Stimulated activated CD8-positive, alpha-beta memory T cell treated with anti-CD3 and anti-CD28 coated beads, Interleukin-4, amount 100 ng/mL, for 1 hour (primary cell): ENCODE measurements around the gene RWDD3.

Experiments
- DNase-seq, 2 donors: peaks; one replicate each; pipeline ENCODE4 v3.0.0-alpha.2; 2020; ENCODE audit warnings: low read depth in 2 of 2, low spot score in 1 of 2

Gene RWDD3

GRCh38 chr1:95229706-95230105 lies 4.3 kb upstream of the RWDD3 start:
- no peak for DNase-seq

DNA sequence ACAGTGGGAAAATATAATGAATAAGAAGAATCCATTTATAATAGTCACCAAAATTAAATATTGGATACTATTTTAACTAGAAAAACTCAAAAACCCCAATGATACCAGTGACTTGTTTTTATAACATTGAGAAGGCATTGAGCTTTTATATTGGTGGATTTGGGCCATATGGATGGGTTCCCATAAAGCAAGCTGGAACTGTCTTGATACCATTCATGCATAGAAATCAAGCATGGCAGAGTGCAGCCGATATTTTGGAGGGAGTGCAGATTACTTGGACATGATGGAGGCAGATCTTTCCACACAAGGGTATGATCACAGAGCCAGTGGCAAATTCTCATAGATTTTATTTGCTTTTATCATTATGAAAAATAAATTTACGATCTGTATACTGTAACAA lies 3.8 kb upstream of the RWDD3 start:
- no peak for DNase-seq

DNA sequence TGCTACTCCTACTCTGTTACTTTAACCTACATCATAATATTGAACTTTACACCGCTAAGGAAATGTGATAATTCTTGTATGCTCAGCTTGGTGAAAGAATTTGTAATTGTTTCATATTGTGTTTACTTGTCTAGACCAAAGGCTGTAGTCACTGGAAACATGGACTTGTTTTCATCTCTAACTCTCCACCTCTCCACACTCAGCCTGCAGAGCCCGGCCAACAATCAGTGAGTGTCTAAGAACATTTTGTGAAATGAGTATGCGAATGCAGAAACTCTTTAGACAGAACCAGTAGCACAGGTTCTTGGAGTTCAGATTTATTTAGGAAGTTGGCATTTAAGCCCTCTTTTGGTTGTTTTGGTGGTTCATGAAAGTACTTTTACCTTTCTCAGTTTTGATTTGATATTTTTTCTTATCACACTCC lies 3.2 kb upstream of the RWDD3 start:
- no peak for DNase-seq

GRCh38 chr1:95232646-95233318 lies 1.2 kb upstream of the RWDD3 start:
- DNase-seq, result no peak

DNA sequence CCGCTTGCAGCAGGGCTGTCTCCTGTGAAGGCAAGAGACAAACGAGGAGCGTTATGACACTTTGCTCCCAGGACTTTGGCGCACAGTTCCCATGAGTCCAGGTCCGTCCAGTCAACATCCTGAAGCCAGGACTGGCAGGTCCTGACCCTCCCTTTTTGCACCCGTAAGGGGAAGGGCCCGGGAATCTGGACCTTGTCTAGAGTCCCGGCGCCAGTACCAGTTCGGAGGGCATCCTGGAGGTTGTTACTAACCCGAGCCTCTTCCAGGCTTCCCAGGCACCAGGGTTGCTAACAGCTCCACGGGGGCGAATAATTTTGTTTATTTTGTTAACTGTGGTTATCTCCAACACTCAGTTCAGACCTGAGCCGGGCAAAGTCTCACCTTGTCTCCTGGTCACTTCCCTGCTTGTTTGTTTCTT lies 682 bp upstream of the RWDD3 start:
- DNase-seq, result no peak

DNA sequence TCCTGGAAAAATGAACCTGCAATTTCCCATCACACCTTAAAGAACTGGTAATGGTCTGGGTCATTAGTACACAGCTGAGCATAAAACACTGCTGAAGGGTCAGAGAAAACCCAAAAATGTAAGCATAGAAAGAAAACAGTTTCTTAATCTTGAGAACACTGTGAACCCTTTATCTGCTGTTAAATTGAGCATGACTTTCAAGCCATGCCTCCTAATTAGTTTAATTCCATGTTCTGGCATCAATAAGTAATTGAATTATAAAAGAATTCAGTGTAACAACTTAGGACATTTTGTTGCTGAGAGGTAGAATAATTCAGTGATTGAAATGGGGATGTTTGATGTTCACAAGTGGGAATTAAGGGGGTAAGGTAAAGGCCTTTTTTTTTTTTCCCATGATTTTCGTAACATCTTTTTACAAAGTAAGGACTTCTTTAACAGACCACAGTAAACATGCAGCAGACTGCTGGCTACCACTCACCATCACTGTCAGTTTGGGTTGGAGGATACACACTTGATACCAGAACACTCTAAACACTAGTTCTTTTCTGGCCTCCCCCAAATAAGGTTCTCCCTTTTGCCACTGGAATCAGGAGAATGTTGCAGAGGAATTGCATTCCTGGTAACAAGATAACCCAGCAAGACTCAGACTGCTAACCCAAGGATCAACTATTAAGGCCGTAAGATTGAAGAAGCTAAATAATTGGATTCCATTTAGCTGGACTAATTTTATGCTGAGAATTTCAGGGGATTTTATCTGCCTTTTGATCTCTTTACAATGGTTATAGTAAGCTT lies 3.0 kb downstream of the RWDD3 start:
- DNase-seq, result no peak

DNA sequence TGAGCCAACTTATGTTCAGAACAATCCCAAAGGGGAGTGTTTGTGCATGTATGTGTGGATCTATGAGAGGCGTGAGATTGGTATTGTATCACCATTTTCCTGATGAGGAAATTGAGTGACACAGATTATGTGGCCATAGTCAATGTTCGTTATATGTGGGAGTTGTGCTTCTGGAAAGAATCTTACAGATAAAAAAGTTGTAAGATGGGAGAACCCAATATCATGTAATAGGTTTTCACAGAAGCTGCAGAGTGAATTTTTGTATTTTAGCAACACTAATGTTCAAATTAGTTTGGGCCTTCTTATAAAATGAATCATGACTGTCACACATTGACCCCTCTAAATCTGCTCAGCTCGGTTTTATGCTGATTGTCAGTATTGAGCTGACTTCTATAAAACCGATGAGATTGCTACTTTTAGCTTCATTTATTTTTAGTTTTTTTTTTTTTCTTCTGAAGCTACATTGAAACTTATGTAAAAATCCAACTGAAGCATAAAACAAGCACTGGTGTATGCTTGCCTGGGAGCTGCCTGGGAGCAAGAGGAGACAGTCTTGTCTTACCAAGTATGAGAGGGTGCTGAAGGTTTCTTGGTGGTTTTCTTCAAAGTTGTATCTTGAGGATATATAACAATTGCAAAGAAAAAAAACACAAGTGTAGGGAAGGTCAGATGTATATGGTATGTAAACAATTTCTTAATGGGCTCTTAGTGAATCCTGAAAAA lies 4.1 kb downstream of the RWDD3 start:
- DNase-seq, result no peak

- no peak for DNase-seq
Measured at GRCh38 chr1:95245029-95245428, 11.0 kb downstream of the RWDD3 start.

- no peak for DNase-seq
Measured at GRCh38 chr1:95246511-95246910, 12.5 kb downstream of the RWDD3 start.

DNA sequence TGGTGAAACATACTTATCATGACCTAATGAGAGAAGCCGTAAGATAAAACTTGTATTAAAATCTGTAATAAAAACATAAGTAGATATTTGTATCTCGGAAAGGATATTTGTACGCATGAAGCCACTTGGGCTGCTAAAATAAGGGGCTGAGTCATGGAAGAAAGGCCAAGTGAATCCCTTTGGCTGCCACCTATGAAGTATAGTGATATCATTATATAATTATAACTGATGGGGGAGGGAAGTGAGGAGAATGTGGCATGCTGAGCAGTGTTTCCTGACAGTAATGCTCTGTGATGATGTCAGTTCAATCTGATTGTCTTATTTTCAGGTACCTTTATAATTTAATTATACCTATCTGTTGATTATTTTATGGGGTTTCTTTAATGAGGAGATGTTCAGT lies 13.6 kb downstream of the RWDD3 start:
- DNase-seq, result no peak

DNA sequence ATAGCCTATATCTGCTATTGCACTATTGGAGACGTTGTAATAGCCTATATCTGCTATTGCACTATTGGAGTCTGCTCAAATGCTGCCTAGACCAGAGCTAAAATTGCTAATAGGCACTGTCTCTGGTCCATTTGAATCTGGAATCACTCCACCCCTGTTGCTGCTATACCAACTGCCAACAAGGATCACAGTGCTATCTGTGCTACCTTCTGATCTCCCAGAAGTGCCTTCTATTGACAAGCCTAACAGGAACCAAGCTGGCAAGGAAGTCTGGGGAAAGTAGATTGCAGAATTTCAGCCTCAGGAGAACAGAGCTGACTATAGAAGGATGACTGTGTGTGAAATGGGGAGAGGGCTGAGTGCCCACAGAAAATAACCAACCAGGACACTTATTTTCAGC lies 15.9 kb downstream of the RWDD3 start:
- no peak for DNase-seq

DNA sequence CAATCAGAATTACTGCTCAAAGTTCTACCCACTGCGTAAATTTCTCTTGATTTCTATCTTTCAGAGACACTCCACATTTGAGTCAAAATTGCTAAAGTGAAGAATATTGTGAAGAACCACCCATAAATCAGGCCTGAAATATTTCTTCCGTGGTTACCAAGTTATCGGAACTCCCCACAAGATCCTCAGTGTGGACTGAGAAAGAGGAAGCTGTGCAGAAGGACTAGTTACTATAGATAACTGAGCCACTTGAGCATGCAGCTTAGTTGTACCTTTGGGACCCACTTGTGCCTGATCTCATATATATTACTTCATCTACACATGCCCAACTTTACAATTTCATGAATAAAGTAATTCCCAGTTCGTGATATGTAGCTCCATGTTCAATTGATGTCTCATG lies 18.4 kb downstream of the RWDD3 start:
- no peak for DNase-seq

DNA sequence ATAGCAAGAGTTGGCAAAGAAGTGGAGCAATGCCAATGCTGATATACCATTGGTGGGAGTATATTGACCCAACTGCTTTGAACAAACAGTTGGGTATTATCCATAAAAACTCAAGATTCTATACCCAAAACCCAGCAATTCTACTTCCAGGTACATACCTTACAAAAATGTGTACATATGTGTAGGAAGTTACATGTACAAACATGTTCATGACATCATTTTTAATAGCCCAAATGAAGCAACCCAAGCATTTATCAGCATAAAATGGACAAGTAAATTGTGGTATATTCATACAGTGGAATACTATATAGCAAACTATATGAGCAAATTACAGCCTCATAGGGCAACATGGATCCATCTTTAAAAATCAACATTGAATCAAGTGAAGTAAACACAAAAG lies 20.9 kb downstream of the RWDD3 start:
- no peak for DNase-seq

- no peak for DNase-seq
Measured at GRCh38 chr1:95255826-95256225, 21.8 kb downstream of the RWDD3 start.

GRCh38 chr1:95257758-95258157 lies 23.7 kb downstream of the RWDD3 start:
- DNase-seq, result no peak

GRCh38 chr1:95259245-95259644 lies 25.2 kb downstream of the RWDD3 start:
- DNase-seq, result no peak

DNA sequence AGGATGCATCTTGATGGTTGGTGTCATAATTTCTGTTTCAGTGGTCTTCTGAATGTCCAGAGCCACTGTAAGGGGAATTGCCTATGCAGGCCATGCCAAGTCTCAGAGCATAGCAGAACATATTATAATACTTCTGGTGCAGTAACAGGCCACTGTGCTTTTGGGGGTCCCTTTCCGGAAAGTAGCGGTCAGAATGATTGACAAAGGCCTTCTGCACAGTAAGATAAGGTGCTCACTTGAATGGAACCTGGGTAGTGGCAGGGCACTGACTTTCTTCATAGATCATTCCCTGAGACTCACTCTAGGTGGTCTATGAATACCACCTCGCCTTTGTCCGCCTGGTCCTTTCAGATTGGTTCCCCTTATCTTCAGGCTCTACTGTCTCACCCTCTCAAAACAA lies 28.9 kb downstream of the RWDD3 start:
- no peak for DNase-seq

DNA sequence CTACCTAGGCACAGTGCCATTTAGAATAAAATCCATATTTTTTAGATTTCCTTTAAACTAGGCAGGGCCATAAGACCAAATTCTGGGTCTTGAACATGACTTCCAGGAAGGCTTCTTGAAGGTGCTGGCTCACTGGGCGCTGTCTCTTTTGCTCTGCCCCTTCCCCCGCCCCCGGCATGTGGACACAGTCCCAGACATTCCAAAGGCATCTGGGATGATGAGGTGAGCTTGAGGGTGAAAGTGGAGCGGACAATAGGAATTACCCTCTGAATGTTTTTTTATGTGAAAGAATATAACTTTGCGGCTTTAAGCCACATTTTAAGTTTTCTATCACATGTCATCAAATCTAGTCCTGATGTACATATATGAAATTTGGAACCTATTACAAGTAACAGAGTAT lies 29.4 kb downstream of the RWDD3 start:
- DNase-seq, result no peak

DNA sequence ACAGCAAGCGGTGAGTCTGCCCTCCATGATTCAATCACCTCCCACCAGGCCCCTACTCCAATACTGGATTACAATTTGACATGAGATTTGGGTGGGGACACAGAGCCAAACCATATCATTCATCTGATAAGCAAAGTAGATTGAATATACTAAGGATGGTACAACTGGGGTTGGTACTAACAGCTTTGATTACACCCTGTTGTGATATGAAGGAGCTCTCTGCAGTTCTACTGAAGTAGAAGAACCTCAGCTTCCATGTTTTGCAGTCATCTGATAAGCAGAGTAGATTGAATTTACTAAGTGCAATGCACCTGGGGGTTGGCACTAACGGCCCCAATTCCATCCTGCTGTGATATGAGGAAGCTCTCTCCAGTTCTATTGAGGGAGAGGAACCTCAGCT lies 31.1 kb downstream of the RWDD3 start:
- DNase-seq, result no peak

DNA sequence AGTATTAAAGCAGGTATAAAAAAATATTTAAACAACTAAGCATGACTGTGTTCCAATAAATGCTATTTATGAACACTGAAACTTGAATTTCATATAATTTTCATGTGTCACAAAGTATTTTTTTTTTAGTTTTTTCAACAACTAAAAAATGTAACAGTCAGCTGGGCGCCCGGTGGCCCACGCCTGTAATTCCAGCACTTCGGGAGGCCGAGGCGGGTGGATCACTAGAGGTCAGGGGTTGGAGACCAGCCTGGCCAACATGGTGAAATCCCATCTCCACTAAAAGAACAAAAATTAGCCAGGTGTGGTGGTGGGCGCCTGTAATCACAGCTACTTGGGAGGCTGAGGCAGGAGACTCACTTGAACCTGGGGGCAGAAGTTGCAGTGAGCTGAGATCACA lies 42.4 kb downstream of the RWDD3 start:
- no peak for DNase-seq

GRCh38 chr1:95278173-95279006 lies 44.4 kb downstream of the RWDD3 start:
- DNase-seq, result no peak
